Stimulated activated CD4-positive, alpha-beta T cell treated with anti-CD3 and anti-CD28 coated beads, TNF-alpha, amount 100 ng/mL, for 24 hours (primary cell): ENCODE data around the gene ADD3.

Source experiments
- DNase-seq, 3 experiments: peaks; one replicate each; pipeline ENCODE4 v3.0.0-alpha.2; 2020; ENCODE audit warnings: low read depth in 3 of 3

ADD3 gene

DNA sequence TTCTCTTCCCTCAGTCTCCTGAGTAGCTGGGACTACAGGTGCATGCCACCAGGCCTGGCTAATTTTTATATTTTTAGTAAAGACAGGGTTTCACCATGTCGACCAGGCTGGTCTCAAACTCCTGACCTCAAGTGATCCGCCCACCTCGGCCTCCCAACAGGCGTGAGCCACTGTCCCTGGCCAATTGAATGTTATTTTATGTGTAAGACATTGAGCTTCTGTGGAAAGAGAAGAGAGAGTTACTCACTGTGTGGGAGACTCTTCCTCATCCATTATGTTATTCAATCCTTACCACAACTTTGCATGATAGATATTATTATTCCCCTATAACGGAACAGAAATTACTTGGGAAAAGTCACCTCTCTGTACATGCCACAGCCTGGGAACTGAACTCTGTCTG is 167.0 kb downstream of the ADD3 start:
- no peak for DNase-seq

DNA sequence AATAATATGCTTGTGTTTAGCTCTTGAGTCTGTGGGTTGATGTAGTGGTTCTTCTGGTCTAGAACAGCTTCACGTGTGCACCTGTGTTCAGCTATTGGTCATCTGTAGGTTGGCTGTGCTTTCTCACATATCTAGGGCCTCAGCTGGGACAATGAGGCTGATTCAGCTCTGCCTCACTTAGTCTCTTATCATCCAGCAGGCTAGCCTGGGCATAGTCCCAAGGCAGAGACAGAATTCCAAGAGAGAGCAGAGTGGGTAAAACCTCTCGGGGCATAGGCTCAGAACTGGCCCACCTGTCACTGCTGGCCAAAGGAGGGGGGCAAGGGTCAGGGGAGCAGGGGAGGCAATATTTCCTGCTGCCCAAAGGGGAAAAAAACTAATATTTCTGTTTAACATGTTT is 167.6 kb downstream of the ADD3 start:
- DNase-seq = no peak

DNA sequence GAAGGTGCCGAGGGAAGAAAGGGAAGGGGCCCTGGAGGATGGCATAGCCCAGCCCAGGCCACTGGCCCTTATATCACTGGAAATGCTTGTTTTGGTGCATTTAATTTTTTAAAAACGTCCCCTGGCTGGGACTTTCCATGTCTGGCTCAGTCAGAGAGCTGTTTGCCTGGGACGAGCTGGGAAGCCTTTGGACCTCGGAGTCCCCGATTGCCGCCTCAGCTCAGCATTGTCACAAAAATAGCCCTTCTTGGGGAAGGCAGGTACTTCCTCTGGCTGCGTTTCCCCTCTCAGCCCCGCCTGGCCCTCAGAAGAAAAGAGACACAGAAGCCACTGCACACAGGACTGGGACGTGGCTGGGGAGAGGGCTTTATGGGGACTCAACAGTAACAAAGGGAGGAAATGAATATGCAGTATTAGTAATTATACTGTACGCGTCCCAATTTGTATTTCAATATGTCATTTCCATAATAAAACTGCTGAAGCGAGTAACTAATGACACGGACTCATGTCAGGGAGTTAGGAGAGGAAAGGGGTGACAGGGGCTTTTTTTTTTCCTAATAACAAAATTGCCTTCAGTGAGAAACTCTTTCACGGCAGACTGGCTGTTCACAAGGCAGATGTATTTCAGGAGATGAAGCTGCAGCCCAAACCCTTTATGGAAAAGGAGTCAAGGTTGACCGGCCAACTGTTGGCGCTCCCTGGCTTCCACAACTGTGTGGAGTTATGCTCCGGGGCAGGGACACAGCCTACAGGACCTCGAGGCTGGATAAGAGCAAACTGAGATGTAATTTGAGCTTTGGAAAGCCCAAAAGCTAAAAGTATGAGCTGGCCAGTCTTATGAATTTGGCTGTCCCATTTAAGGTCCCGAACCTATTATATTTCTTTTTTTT is 168.6 kb downstream of the ADD3 start:
- no peak for DNase-seq

DNA sequence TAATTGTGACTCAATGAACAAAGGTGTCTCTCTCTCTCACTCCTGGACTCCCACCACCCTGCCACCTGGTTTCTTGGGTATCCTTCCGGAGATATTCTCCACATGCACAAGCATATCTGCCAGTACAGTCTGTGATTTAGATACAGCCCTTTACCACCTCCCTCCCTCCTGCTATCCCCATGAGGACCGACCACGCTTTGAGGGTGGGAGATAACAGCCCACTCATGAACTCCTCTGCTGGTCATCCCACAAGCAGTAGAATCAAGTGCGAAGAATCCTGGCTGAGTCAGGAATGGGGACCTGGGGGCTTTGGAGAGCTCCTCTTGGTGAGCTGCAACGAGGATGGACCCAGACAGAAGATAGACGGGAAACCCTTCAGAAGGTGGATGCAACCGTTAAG is 171.4 kb downstream of the ADD3 start:
- no peak for DNase-seq

DNA sequence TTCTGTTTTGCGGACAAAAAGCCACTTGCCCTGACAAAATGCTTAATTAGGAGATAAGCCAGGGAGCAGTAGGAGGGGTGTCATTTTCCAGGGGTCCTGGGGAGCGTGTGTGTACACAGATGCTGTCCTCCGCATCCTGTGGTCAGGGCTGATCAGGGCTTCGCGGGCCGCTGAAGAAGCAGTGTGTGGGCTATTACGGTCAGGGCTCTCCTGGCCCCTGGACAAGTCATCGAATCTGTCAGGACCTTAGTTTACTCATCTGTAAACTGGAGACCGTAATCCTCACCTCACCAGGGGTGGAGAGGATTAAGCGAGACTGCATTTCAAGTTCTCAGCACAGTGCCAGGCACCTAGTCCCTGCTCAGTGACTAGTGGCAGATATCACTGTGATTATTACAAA is 173.7 kb downstream of the ADD3 start:
- no peak for DNase-seq

DNA sequence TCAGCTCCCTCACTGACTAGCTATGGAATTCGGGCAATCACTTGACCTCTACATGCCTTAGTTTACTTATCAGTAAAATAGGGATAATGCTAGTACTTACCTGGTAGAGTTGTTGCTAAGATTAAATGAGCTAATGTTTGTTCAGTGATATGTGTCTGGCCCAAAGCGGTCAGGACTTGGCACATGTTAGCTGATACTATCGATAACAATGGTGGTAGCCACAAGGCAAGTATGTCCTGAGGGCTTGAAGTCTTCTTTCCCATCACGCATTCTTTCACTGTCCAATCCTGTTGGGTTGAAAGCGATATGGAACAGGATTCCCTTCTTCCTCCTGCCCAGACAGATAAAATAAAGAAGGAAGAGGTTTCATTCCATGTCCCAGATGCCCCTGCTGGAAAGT is 174.1 kb downstream of the ADD3 start:
- no peak for DNase-seq

DNA sequence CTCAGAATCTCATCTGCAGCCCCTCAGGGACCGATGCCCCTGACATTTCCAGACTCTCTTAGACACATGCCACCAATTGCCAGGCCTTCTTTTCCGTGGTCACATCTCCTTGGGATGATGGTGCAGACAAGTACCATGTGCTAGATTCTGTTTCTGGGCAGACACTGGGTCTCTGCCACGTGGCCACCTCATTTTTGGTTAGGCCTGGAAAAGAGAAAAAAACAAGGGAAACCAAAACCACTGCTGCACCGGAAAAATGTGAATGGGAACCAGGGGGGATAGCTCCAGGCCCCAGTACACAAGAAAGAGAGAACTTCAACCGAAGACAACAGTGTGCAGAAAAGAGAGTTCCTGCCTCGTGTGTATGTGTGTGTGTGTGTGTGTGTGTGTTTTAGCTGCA is 176.6 kb downstream of the ADD3 start:
- no peak for DNase-seq
